NCI-H510A (cell line): ENCODE results near the gene GAS1.

Source experiments
- DNase-seq: peaks from one replicate; lab custom pipeline; 2025; lab: John Stamatoyannopoulos, UW

GAS1 gene

DNA sequence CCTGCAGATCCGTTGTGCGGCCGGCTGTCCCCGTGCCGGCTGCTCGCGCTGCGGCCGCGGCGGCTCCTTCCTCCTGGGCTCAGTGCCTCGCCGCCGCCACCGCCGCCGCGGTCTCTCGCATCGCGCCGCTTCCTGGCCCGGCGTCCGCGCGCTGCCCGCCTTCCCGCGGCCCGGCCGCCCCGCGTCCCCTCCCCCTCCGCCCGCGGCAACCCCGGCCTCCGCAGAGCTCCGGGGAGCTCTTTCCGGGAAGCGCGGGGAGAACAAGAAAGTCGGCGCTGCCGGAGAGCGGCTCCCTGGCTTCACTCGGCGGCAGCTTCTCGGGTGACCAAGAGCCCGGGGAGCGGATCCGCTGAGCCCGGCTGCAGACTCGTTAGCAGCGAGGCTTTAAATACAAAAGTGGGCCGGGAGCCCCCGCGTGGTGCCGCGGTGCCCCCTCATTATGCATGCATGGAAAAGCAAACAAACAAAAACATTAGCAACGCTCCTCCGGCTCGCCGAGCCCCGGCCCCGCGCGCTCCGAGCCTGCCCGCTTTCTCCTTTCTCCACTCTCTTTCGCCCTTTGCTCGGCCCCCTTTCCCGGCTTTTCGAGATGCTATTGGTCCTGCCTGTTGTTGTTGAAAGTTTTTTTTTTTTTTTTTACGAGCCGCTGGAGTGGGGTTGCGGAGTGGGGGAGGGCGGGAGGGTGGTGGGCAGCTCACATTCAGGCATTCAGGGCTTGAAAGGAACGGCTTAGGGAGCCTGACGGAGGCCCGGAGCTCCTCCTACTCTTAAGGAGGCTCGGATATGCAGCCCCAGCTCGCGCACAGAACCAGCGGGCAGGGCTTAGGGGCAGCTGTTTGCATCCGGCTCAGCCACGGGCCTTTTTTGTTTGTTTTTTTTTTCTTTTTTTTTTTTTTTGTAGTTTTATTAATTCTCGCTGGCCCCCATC is at the start of gene GAS1:
Gene GAS1 (minus strand): TSS at position 361 of the 928 bp plus-strand sequence. CDS start 727 bp downstream, outside the sequence.
- DNase-seq, result peak; percentile 23

- no peak for DNase-seq
Measured at GRCh38 chr9:86994231-86994630, 46.9 kb upstream of the GAS1 start.

- DNase-seq, result no peak
Measured at GRCh38 chr9:86993830-86994229, 46.5 kb upstream of the GAS1 start.

DNA sequence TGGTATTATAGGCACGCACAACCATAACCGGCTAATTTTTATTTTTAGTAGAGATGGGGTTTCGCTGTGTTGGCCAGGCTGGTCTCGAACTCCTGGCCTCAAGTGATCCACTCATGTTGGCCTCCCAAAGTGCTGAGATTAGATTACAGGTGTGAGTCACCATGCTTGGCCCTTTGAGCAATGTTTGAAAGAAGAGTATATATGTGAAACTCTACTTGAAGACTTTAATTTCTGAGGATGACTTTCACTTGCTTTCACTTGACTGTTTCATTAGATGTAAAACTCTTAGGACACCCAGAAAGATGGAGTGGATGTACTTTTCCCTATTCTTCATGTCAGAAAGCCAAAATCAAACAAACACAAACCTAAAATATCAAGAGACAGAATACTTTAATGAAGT is 43.8 kb upstream of the GAS1 start:
- no peak for DNase-seq

- DNase-seq, result no peak
Measured at GRCh38 chr9:86990290-86990689, 43.0 kb upstream of the GAS1 start.

DNA sequence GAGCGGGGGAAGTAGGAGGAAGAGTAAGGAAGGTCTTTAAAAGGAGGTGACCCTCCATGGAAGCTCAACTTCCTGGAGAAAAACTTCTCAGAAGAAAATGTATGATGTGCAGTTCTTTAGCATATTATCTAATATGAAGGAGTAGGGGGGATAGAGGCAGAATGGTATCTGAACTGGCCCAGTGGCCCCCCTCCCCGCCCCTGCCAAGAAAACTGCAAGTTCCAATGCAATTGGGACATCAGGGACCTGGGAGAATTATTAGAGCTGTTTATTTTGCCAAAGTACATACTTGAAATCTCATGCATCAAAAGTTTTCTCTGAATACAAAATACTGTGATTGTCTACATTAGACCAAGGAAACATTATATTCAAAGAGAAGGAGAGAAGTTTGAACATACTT is 40.6 kb upstream of the GAS1 start:
- DNase-seq, result no peak

DNA sequence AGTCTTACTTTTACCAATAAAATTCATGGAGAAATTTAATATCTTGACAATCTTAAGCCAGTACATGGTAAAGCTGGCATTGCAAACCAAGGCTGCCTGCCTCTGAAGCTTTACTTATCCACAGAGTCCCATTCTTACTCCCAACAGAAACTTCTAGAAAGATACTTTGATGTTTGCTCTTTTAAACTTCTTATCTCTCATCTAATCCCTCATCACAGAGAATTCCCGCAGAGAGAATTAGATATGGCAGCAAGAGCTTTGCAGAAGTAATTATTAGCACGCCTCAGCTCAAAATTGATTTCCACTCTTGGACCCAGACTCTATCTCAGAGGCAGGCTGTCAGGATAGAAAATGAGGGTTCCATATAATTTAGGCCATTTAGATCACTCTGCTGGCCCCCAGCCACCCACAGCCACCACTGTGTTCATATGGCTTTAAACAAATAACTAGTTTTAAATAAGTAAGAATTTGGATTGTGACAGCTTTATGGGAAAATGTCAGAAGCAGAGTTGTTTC is 37.9 kb upstream of the GAS1 start:
- no peak for DNase-seq

DNA sequence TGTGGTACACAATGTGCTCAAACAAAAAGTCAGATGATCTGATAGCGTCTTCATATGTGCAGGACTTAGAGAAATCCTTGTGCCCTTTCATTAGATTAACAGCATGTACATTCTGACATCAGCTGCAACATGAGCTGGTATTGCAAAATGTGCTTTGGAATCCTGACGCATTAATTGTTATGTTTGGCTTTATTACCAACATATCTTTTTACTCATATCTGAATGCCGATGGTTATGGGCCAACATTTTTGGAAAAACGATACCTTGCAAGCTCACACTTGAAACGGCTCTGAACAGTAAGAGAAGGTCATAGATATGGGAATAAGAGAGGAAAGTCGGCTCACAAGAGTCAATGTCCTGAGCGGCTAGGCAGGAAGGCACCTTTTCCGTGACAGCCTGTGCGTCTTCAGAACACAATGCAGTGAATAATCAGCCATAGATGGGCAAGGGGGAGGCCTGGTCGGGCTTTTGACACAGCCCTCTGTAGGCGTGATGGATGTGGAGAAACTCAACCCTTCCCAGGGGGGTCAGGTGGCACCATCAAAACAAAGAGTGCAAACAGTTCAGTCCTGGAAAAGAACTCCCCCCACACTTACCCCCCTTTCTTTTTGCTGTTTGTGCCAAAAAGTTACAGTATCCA is 36.4 kb upstream of the GAS1 start:
- DNase-seq, result no peak

GRCh38 chr9:86983249-86983619 is 35.9 kb upstream of the GAS1 start:
- no peak for DNase-seq

GRCh38 chr9:86980802-86981201 is 33.5 kb upstream of the GAS1 start:
- no peak for DNase-seq

- no peak for DNase-seq
Measured at GRCh38 chr9:86979657-86980056, 32.4 kb upstream of the GAS1 start.

- no peak for DNase-seq
Measured at GRCh38 chr9:86978922-86979474, 31.7 kb upstream of the GAS1 start.

DNA sequence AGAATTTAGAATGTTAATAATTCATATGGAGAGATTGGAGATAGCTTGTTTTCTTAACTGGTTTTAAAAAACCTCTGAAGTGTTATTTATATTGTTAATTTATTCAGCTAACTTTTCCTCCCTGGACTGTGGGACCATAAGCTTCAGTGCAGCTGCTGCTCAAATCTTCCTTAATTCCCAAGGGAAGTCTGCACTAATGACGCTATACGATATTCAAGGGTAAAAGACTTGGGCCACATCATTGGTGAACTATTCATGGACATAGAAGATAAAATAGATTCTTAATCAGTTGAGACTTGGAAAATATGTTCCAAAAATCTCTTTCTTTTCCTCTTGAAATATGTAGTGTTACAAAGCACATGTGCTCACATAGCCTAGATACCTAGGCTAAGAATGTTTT is 31.1 kb upstream of the GAS1 start:
- no peak for DNase-seq

DNA sequence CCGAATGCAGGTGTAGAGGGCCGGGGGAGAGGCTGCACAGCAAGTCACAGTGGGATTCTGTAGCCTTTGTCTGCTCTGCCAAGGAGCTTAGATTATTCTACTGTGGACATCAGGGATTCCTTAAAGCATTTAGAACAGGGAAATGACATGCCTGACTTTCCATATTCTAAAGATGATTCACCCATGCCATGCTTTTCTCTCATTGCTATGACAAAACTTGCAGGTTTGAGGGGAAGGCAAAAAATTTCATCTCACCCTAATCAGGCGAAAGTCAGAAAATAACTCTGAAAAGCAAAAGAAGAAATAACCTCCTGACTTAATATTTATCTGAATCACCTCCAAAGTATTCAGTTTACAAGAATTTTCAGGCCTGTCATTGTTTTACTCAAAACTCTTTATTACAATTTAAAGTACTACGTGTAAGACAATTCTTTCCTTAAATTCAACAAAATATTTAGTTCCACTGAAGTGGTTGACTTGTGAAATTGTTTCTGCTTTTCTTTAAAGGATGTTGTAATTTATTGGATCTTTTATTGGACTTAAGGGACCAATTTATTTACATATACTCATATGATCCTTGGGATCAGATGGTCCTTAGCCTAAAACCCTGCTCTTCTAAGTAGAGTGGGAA is 30.0 kb upstream of the GAS1 start:
- DNase-seq, result no peak

DNA sequence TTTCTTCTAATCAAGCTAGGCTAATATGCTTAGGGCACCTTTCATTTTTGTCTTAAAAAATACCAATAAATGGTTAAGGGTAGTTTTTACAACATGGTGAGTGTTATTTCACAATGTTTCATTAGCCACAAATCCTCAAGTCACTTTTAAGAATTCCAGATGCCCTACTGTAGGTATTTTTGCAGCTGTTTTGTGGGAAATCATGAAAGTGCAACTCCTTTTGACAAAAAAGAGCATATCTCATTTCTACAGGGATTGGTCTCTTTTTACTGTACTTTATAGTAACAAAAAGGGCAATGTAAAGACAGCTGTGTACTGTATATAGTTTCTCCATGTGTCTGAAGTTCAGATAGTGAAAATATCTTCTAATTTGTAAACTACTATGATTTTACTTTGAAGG is 28.3 kb upstream of the GAS1 start:
- no peak for DNase-seq

- DNase-seq, result no peak
Measured at GRCh38 chr9:86975036-86975435, 27.7 kb upstream of the GAS1 start.

GRCh38 chr9:86974421-86974820 is 27.1 kb upstream of the GAS1 start:
- DNase-seq, result no peak

DNA sequence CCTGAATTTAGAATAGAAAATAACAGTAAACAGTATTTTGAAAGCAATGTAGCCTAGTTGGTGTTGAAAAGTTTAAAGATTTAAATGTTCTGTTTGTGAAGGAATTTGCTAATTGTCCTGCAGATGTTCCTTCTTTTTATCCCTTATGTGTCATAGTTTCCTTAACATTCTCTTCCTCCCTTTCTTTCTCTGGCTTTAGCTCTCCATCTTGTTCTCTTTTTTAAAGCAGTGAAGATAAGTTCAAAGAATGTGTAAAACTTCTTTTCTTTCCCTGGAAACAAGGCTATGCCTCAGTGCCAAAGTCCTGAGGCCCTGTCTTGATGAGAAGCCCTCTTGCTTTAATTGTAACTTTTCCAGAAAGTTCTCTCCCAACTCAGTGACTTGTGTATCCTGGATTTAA is 24.4 kb upstream of the GAS1 start:
- no peak for DNase-seq

- DNase-seq, result no peak
Measured at GRCh38 chr9:86968258-86968920, 21.1 kb upstream of the GAS1 start.

DNA sequence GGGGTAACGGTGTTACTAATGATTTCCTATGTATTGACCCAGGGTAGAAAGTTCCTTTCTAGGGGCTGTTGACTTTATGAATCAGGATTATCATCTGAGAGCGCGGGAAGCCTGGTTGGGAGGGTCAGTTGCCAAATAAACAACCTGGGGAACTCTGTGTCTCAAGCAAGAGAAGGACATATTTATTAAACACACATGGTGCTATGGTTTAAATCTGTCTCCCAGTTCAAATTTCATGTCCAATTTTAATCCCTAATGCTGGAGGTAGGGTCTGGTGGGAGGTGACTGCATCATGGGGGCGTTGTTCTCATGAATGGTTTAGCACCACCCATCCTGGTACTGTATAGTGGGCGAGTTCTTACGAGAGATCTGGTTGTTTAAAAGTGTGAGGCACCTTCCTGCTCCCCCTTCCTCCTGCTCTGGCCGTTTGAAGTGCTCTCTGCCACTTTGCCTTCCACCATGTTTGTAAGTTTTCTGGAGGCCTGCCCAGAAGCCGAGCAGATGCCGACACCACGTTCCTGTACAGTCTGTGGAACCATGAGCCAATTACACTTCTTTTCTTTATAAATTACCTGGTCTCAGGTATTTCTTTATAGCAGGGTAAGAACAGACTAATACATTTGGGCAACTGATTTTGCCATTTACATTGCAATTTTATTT is 19.7 kb upstream of the GAS1 start:
- no peak for DNase-seq

GRCh38 chr9:86965636-86966395 is 18.5 kb upstream of the GAS1 start:
- DNase-seq, result no peak
